WTC11 (cell line): Measurements from ENCODE around the gene PBX3.

ENCODE experiments used
- CTCF ChIP-seq: fragments of 200-600 bp; IDR thresholded peaks from 2 replicates; pipeline ENCODE4 v1.8.0; 2022; ENCODE audit warnings: antibody characterized with exemption
- ETV6 ChIP-seq: sonication (generic); formaldehyde crosslinking; IDR thresholded peaks from 2 replicates; pipeline ENCODE4 v1.8.1; 2022; ENCODE audit warnings: mild to moderate bottlenecking, missing genetic modification reagents
- FOXP1 ChIP-seq: sonication (generic); formaldehyde crosslinking; IDR thresholded peaks from 2 replicates; pipeline ENCODE4 v1.8.0; 2022; ENCODE audit warnings: missing genetic modification reagents, mild to moderate bottlenecking, moderate library complexity, borderline replicate concordance

- TF ChIP-seq ETV6 (CRISPR knock-in tag): no peak
- no peak for TF ChIP-seq CTCF
- TF ChIP-seq FOXP1: no peak
Observed at GRCh38 chr9:125982798-125983406, 235.7 kb downstream of the PBX3 start.
